GM12878 (cell line): ENCODE measurements around the gene ZNF532. TPM values are rescaled to one million over a fixed set of nuclear protein-coding genes. Genes with fewer than 3 reads are reported as not detected.

Source experiments
- ATAC-seq: fragments of 200-7000 bp; cut with Tn5 transposase; 3 replicates; pipeline ENCODE4 v1.9.1; 2020; ENCODE audit warnings: mild to moderate bottlenecking, moderate library complexity
- BruUV-seq: library from RNA; stranded (reverse); fragments of 400-500 nt; replicated peaks from 2 replicates; lab custom pipeline; 2021; lab: Mats Ljungman, UMichigan
- CTCF ChIA-PET: fragments of 300-600 bp; sonication (Branson Sonifier 250); formaldehyde crosslinking; extraction: SDS; loops from one replicate; lab custom pipeline; 2021; ENCODE audit warnings: inconsistent platforms; lab: Yijun Ruan, JAX
- POLR2A ChIA-PET: fragments of 350-600 bp; formaldehyde crosslinking; extraction: SDS; loops from one replicate; lab custom pipeline; 2021; ENCODE audit warnings: inconsistent platforms; lab: Charles Lee
- RAD21 ChIA-PET: fragments of 300-600 bp; sonication (Branson Sonifier 250); formaldehyde crosslinking; loops from one replicate; lab custom pipeline; 2023; ENCODE audit warnings: antibody characterized with exemption; ENCODE audit not compliant: unreplicated experiment; lab: Charles Lee
- SMC1A ChIA-PET: fragments of 300-600 bp; sonication (Branson Sonifier 250); formaldehyde crosslinking; loops from one replicate; lab custom pipeline; 2023; ENCODE audit not compliant: unreplicated experiment, uncharacterized antibody; lab: Charles Lee
- DNase-seq: peaks from one replicate; pipeline ENCODE4 v3.0.0-alpha.2; 2011; ENCODE audit warnings: low read depth, low spot score
- FAIRE-seq: peaks from 3 replicates; lab custom pipeline; 2011; peaks lifted over from hg19 to GRCh38; lab: Jason Lieb, UNC
- H2AFZ ChIP-seq: 2 replicates; pipeline ENCODE4 v1.6.0; 2011; ENCODE audit warnings: low read depth, low read length, control low read depth; ENCODE audit not compliant: control insufficient read depth
- H3K27ac ChIP-seq: 2 replicates; pipeline ENCODE4 v1.5.1; 2011; ENCODE audit warnings: control low read depth; ENCODE audit not compliant: control insufficient read depth, insufficient read depth
- H3K27me3 ChIP-seq, 2 experiments: replicated peaks in 1 of 2; 2 replicates each; pipeline versions ENCODE4 v1.6.0 to v1.6.1; 2011; ENCODE audit warnings: low read length in 1 of 2; ENCODE audit not compliant: control insufficient read depth in 2 of 2, insufficient read depth in 2 of 2
- H3K36me3 ChIP-seq, 2 experiments: 2 replicates each; pipeline ENCODE4 v1.5.1; 2011; ENCODE audit warnings: low read length in 1 of 2; ENCODE audit not compliant: control insufficient read depth in 2 of 2, insufficient read depth in 2 of 2
- H3K4me1 ChIP-seq: 2 replicates; pipeline ENCODE4 v1.6.1; 2011; ENCODE audit warnings: mild to moderate bottlenecking, low read length, moderate library complexity, mixed read lengths; ENCODE audit not compliant: control insufficient read depth, insufficient read depth
- H3K4me2 ChIP-seq: 2 replicates; pipeline ENCODE4 v1.6.0; 2011; ENCODE audit warnings: control low read depth; ENCODE audit not compliant: control insufficient read depth, insufficient read depth
- H3K4me3 ChIP-seq: fragments of 200-600 bp; sonication (generic); 2 replicates; pipeline ENCODE4 v1.5.1; 2016
- H3K79me2 ChIP-seq: 2 replicates; pipeline ENCODE4 v1.6.0; 2011; ENCODE audit warnings: low read length; ENCODE audit not compliant: control insufficient read depth, insufficient read depth
- H3K9ac ChIP-seq: 2 replicates; pipeline ENCODE4 v1.8.0; 2011; ENCODE audit warnings: low read length, control low read depth, mixed read lengths; ENCODE audit not compliant: control insufficient read depth, insufficient read depth
- H3K9me3 ChIP-seq: replicated peaks from 3 replicates; pipeline ENCODE4 v1.5.1; 2011; ENCODE audit warnings: mild to moderate bottlenecking, low read length; ENCODE audit not compliant: control insufficient read depth, insufficient read depth
- H4K20me1 ChIP-seq: 2 replicates; pipeline ENCODE4 v1.6.0; 2011; ENCODE audit not compliant: control insufficient read depth, insufficient read depth
- BACH1 ChIP-seq: fragments of 450-650 bp; IDR thresholded peaks from 2 replicates; pipeline ENCODE4 v1.6.1; 2017; ENCODE audit warnings: mild to moderate bottlenecking, borderline replicate concordance
- E2F8 ChIP-seq: fragments of 450-650 bp; IDR thresholded peaks from 2 replicates; pipeline ENCODE4 v1.6.1; 2018; ENCODE audit warnings: mild to moderate bottlenecking, low read depth, moderate library complexity; ENCODE audit not compliant: partially characterized antibody
- ETV6 ChIP-seq, 2 experiments: fragments of 450-650 bp in 1 of 2; IDR thresholded peaks in 1 of 2; conservative IDR thresholded peaks in 1 of 2; 2 replicates each; pipeline ENCODE4 v1.6.1; 2014; ENCODE audit warnings: antibody characterized with exemption in 1 of 2, borderline replicate concordance in 1 of 2, low read depth in 1 of 2, mild to moderate bottlenecking in 1 of 2, moderate library complexity in 1 of 2
- IKZF2 ChIP-seq, 2 experiments: fragments of 450-650 bp; IDR thresholded peaks; 2 replicates each; pipeline ENCODE4 v1.6.1; 2017; ENCODE audit warnings: mild to moderate bottlenecking in 2 of 2, moderate library complexity in 2 of 2
- ZBED1 ChIP-seq: IDR thresholded peaks from 2 replicates; pipeline ENCODE4 v1.6.1; 2016; ENCODE audit warnings: borderline replicate concordance
- ZBTB11 ChIP-seq: fragments of 450-650 bp; formaldehyde crosslinking; IDR thresholded peaks from 2 replicates; pipeline ENCODE4 v1.5.0; 2022; ENCODE audit warnings: mild to moderate bottlenecking, missing genetic modification characterization
- ZBTB40 ChIP-seq: fragments of 450-650 bp; IDR thresholded peaks from 2 replicates; pipeline ENCODE4 v1.6.1; 2016; ENCODE audit warnings: mild to moderate bottlenecking, moderate library complexity, borderline replicate concordance
- ZZZ3 ChIP-seq: IDR thresholded peaks from 2 replicates; pipeline ENCODE4 v1.6.1; 2011; ENCODE audit warnings: low read depth; ENCODE audit not compliant: control insufficient read depth, insufficient read length
- WGBS: methylation state at CpG from one replicate; pipeline ENCODE4 v1.1.6; 2016; ENCODE audit warnings: low lambda C conversion rate; ENCODE audit not compliant: insufficient replicate concordance, insufficient coverage; ENCODE audit errors: missing lambda C conversion rate; 5-methylcytosine and 5-hydroxymethylcytosine counted together
- in situ Hi-C: fragments of 300-500 bp; cut with MboI; formaldehyde crosslinking; loops from 9 replicates; pipeline ENCODE4 v1.14.3; 2018; ENCODE audit warnings: mixed read lengths
- intact Hi-C: fragments of 100-400 bp; cut with micrococcal nuclease; formaldehyde crosslinking; loops from one replicate; pipeline ENCODE4 v1.14.2; 2022; ENCODE audit not compliant: unreplicated experiment
- polyA plus RNA-seq, 11 experiments: library from polyadenylated mRNA; depleted of rRNA in 4 of 11; unstranded in 6 of 11; stranded (reverse) in 5 of 11; fragments of >200 nt; fragmentation: Nextera tagmentation in 4 of 11; fragmentation: Illumina TruSeq in 1 of 11; extraction: Ambion mirVana in 4 of 11; extraction: Trizol in 1 of 11; gene quantifications; 1 replicate in 1 of 11; 2 replicates in 10 of 11; pipeline versions ENCODE4 v1.2.1 to v1.2.3, GENCODE V29; 2011 to 2016; ENCODE audit warnings: inconsistent platforms in 2 of 11, missing spikeins in 2 of 11, low read depth in 1 of 11
- total RNA-seq, 4 experiments: library from RNA; depleted of rRNA in 3 of 4; stranded (reverse); fragments of >200 nt in 3 of 4; fragmentation: Illumina TruSeq in 1 of 4; extraction: Trizol in 1 of 4; gene quantifications; 2 replicates each; pipeline versions ENCODE4 v1.2.1 to v1.2.3, GENCODE V29; 2013 to 2021
- TF ChIP-seq, protein P1 (sequence below): fragments of 450-650 bp; IDR thresholded peaks from 2 replicates; pipeline ENCODE4 v1.6.1; 2017; ENCODE audit warnings: mild to moderate bottlenecking, low read depth, inconsistent platforms; ENCODE audit not compliant: poor library complexity, severe bottlenecking

Gene ZNF532
- total and polyA plus RNA-seq, 10 of the 15 experiments (the other 5 are each of a cell fraction or from before 2014, with no cell fraction given): 0.44 to 3.4 (median 1.4) TPM

DNA sequence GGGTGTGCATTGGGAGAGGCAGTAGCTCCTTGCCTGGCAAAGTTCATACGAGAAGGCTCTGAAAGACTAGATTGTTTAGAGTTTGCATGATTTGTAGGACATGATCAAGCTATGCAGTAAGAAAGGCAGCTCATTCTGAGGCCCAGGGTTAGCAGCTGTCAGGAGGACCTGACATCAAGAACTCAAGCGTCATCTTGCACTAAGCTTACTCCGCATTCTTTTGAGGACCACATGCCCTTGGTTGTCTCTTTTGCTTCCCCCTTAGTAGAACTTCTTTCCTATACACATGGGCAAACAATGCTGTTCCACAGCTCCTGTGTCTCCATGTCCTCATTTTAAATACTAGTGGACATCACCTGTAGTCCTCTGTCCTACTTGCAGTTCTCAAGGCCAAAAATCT lies 14.0 kb downstream of the ZNF532 start:
- no peaks in the 10 kb centered on the region for H3K36me3 ChIP-seq
- SMC1A ChIA-PET: interaction anchor here (0.7 to 1.2 kb wide), 3 partner anchors 8 to 69 kb away, joined by 3 to 4 read pairs (median 3); no protein-coding TSS in a partner anchor
- no peak overlapping the region for H3K4me3 ChIP-seq
- H3K4me2 ChIP-seq: no peak overlapping the region
- H3K9me3 ChIP-seq: no peaks in the 10 kb centered on the region
- no peaks in the 10 kb centered on the region for H3K79me2 ChIP-seq
- no peak overlapping the region for H3K27ac ChIP-seq
- in situ Hi-C loops: no loop called here
- TF ChIP-seq ZZZ3: no peak
- TF ChIP-seq ETV6 (conservative IDR thresholded peaks at IDR 0.05 in 1 of 2, IDR thresholded peaks at IDR 0.05 in 1 of 2; ENCODE audit: borderline replicate concordance in 1 of 2, low read depth in 1 of 2): no peak
- TF ChIP-seq, protein P1, sequence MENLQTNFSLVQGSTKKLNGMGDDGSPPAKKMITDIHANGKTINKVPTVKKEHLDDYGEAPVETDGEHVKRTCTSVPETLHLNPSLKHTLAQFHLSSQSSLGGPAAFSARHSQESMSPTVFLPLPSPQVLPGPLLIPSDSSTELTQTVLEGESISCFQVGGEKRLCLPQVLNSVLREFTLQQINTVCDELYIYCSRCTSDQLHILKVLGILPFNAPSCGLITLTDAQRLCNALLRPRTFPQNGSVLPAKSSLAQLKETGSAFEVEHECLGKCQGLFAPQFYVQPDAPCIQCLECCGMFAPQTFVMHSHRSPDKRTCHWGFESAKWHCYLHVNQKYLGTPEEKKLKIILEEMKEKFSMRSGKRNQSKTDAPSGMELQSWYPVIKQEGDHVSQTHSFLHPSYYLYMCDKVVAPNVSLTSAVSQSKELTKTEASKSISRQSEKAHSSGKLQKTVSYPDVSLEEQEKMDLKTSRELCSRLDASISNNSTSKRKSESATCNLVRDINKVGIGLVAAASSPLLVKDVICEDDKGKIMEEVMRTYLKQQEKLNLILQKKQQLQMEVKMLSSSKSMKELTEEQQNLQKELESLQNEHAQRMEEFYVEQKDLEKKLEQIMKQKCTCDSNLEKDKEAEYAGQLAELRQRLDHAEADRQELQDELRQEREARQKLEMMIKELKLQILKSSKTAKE: no peak
- TF ChIP-seq ZBTB11 (CRISPR knock-in tag): no peak
- TF ChIP-seq ZBTB40: no peak
- no peak for TF ChIP-seq ZBED1
- no peak for TF ChIP-seq BACH1
- no peak for TF ChIP-seq E2F8
- TF ChIP-seq IKZF2 (IDR thresholded peaks at IDR 0.05): no peak
- TF ChIP-seq, all 136 proteins: peak for 0
- no peak overlapping the region for H2AFZ ChIP-seq
- DNase-seq (no peak), FAIRE-seq (peak; percentile 38), ATAC-seq (no peak)
- H4K20me1 ChIP-seq: no peaks in the 10 kb centered on the region
- no peaks in the 10 kb centered on the region for H3K27me3 ChIP-seq
- ChIA-PET POLR2A (no interaction called here), RAD21 (no interaction called here), CTCF (no interaction called here)
- H3K4me1 ChIP-seq: no peaks in the 10 kb centered on the region
- no TSS peak for BruUV-seq
- no peak overlapping the region for H3K9ac ChIP-seq
- intact Hi-C loops: no loop called here
- WGBS: 78% methylated on average over 3 of the region's 3 CpGs
